Activated B cell treated with CpG ODN at 0.5 μM for 24 hours (primary cell): Measurements from ENCODE around the gene FOXP1. TPM values are rescaled to one million over a fixed set of nuclear protein-coding genes. Genes with fewer than 3 reads are reported as not detected.

Experiments
- ATAC-seq: fragments of 200-7000 bp; cut with Tn5 transposase; one replicate; pipeline ENCODE4 v1.10.0; 2021; ENCODE audit warnings: low read depth, mild to moderate bottlenecking, moderate library complexity
- CTCF ChIA-PET: fragments of 350-600 bp; sonication (Branson Sonifier 250); formaldehyde crosslinking; loops from one replicate; lab custom pipeline; 2021; ENCODE audit warnings: antibody characterized with exemption; lab: Charles Lee
- POLR2A ChIA-PET: fragments of 350-600 bp; sonication (Branson Sonifier 250); formaldehyde crosslinking; loops from one replicate; lab custom pipeline; 2021; ENCODE audit warnings: antibody characterized with exemption; lab: Charles Lee
- DNase-seq: peaks from one replicate; pipeline ENCODE4 v3.0.0; 2022
- H3K27ac Mint-ChIP-seq: one replicate; pipeline ENCODE4 v1.8.0; 2020; ENCODE audit warnings: mixed read lengths
- H3K27me3 Mint-ChIP-seq: one replicate; pipeline ENCODE4 v1.8.0; 2021; ENCODE audit warnings: mixed read lengths
- H3K36me3 Mint-ChIP-seq: one replicate; pipeline ENCODE4 v1.8.0; 2021; ENCODE audit warnings: low read depth, mixed read lengths
- H3K4me1 Mint-ChIP-seq: one replicate; pipeline ENCODE4 v1.8.0; 2021; ENCODE audit warnings: mixed read lengths
- H3K4me3 Mint-ChIP-seq: one replicate; pipeline ENCODE4 v1.8.0; 2020; ENCODE audit warnings: mild to moderate bottlenecking, mixed read lengths
- H3K9me3 Mint-ChIP-seq: one replicate; pipeline ENCODE4 v1.8.0; 2020; ENCODE audit warnings: mixed read lengths
- intact Hi-C: fragments of 100-400 bp; cut with micrococcal nuclease; formaldehyde crosslinking; loops from one replicate; pipeline ENCODE4 v1.15.1; 2024
- total RNA-seq: library from RNA; stranded (reverse); gene quantifications from 2 replicates; pipeline ENCODE4 v1.2.3, GENCODE V29; 2022
- TF ChIP-seq, protein P1 (sequence below): fragments of 200-600 bp; IDR thresholded peaks from one replicate; pipeline ENCODE4 v1.8.0; 2022; ENCODE audit warnings: antibody characterized with exemption, mild to moderate bottlenecking

The FOXP1 gene
- total RNA-seq, 1 donor from 2014 or later = 563 TPM

DNA sequence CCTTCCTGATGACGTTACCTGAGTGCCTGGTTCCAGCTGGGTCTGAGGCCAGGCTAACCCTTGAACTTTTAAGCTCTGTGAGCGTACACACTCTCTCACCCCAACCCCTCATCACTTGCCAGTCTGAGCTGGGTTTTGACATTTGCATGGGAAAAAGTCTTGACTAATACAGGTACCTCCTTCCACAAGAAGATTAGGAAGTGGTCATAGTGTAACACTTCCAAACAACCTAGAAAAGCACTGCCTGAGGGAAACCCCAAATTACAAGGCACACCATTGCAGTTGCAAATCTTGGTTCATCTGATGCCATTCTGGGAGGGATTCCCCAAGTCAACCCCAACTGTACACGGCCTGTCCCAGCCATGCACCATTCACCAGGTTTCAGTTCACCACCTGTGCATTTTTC lies 499.8 kb downstream of the FOXP1 start:
- POLR2A ChIA-PET = interaction anchor here (0.6 to 34.8 kb wide), 27 partner anchors 9 to 590 kb away, joined by 3 to 785 read pairs (median 5); partner anchors contain the start of gene FOXP1
- intact Hi-C loops = loop anchor here (1.0 to 10.0 kb wide), 4 partner anchors 13 to 1999 kb away; partner anchors contain the start of genes ARL6IP5 and UBA3
- ATAC-seq (peak; percentile 57), DNase-seq (no peak)
- Mint-ChIP-seq H3K4me1 (peaks cover 93% of the 10 kb centered on the region), H3K36me3 (peaks cover 67% of the 10 kb centered on the region), H3K27ac (peak overlapping the region; percentile 99), H3K9me3 (peaks cover 3% of the 10 kb centered on the region), H3K4me3 (peak overlapping the region; percentile 67), H3K27me3 (no peaks in the 10 kb centered on the region)
- CTCF ChIA-PET = interaction anchor here (1.8 kb wide), 1 partner anchor 13 kb away, joined by 7 read pairs; no protein-coding TSS in a partner anchor
- TF ChIP-seq, protein P1, sequence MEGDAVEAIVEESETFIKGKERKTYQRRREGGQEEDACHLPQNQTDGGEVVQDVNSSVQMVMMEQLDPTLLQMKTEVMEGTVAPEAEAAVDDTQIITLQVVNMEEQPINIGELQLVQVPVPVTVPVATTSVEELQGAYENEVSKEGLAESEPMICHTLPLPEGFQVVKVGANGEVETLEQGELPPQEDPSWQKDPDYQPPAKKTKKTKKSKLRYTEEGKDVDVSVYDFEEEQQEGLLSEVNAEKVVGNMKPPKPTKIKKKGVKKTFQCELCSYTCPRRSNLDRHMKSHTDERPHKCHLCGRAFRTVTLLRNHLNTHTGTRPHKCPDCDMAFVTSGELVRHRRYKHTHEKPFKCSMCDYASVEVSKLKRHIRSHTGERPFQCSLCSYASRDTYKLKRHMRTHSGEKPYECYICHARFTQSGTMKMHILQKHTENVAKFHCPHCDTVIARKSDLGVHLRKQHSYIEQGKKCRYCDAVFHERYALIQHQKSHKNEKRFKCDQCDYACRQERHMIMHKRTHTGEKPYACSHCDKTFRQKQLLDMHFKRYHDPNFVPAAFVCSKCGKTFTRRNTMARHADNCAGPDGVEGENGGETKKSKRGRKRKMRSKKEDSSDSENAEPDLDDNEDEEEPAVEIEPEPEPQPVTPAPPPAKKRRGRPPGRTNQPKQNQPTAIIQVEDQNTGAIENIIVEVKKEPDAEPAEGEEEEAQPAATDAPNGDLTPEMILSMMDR = no peak

DNA sequence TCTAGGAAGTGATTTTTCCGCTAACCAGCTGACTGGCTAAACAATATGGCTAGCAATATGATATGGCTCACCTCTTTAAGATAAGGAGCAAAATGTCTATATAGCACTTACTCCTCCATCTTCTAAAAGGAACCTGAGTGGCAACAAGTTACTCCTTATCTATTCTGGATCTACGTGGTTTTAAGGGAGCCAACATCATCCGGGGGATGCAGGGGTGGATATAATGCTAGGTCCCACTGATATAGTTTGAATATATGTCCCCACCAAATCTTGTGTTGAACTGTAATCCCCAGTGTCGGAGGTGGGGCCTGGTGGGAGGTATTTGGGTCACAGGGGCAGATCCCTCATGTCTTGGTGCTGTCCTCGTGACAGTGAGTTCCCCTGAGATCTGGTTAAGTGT lies 500.7 kb downstream of the FOXP1 start:
- H3K9me3 Mint-ChIP-seq = peaks cover 2% of the 10 kb centered on the region
- intact Hi-C loops = loop anchor here (1.0 to 10.0 kb wide), 3 partner anchors 13 to 1998 kb away; partner anchors contain the start of genes ARL6IP5 and UBA3
- H3K27ac Mint-ChIP-seq = peak overlapping the region; percentile 99
- CTCF ChIA-PET = interaction anchor here (1.8 kb wide), 1 partner anchor 12 kb away, joined by 7 read pairs; no protein-coding TSS in a partner anchor
- TF ChIP-seq, protein P1 = no peak
- H3K27me3 Mint-ChIP-seq = no peaks in the 10 kb centered on the region
- H3K4me1 Mint-ChIP-seq = peaks cover 93% of the 10 kb centered on the region
- H3K4me3 Mint-ChIP-seq = peak overlapping the region; percentile 67
- ATAC-seq (no peak), DNase-seq (no peak)
- POLR2A ChIA-PET = interaction anchor here (0.8 to 34.8 kb wide), 16 partner anchors 10 to 502 kb away, joined by 3 to 785 read pairs (median 6); partner anchors contain the start of gene FOXP1
- H3K36me3 Mint-ChIP-seq = peaks cover 66% of the 10 kb centered on the region

DNA sequence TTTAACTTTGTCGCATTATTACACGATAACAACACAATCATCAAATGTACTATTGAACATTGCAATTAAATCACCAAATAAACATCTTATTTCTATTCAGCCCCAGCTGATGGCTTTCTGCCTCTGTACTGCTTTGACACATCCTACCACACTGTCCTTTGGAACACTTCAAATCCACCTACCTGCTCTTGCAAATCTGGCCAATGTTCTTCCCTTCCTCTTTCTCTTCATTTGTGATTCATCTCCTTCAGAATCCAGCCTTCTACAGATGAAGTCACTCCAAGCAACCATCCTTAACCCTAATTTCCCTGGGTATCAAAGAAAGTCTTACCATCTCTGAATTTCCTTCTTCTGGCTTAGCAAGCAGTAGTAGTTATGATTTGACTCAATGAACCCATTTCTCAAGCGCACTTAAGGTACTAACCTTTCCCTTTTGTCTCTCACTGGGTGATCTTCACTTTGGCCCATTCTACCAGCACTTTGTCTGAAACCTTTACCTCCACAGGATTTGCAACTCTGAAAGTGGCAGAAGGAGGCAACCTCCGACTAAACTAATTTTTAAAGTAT lies 502.9 kb downstream of the FOXP1 start:
- Mint-ChIP-seq H3K4me3 (peak overlapping the region; percentile 57), H3K36me3 (peaks cover 68% of the 10 kb centered on the region), H3K9me3 (no peaks in the 10 kb centered on the region), H3K4me1 (peaks cover 93% of the 10 kb centered on the region), H3K27me3 (no peaks in the 10 kb centered on the region), H3K27ac (peak overlapping the region; percentile 74)
- intact Hi-C loops = loop anchor here (2.0 to 10.0 kb wide), 2 partner anchors 224 to 1996 kb away; partner anchors contain the start of genes ARL6IP5 and UBA3
- POLR2A ChIA-PET = interaction anchor here (0.5 to 34.8 kb wide), 8 partner anchors 6 to 501 kb away, joined by 3 to 785 read pairs (median 7); no protein-coding TSS in a partner anchor
- TF ChIP-seq, protein P1 = no peak
- DNase-seq (no peak), ATAC-seq (no peak)
- CTCF ChIA-PET = interaction anchor here (0.9 to 2.1 kb wide), 2 partner anchors 10 to 11 kb away, joined by 3 to 7 read pairs; no protein-coding TSS in a partner anchor

DNA sequence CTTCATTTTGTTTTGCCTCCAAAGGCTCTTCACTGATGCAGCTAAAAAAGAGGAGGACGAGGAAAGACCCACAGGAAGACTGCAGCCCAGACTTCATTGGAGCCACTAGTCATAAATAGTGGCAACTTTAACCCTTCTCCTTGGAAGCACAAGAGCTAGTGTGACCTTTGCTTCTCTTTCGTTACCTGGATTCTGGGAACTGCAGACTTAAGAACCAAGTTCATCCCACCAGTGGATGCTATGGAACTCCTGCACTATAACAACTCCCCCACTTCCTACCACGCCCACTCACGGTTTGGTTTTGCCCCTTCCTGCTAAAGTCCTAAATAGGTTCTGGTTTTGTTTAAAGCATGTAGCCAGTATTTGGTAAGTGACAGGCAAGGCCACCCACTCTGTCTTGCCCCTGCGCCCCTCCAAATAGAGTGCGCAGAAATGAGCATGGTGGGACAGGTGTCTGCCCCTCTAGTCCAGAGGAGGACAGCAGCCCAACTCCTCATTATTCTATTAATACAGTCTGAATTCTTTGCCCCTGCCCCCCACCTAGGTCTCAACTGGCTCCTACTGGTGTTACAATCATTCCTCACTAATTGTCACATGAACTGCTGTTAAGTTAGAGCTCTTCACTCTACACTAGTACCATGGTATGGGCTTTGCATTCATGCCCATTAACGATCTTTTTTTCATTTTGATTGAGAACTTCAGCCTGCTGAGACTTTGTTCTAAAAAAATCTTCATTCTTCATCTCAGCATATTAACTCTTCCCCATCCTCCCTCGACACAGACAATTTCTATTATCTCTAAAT lies 504.6 kb downstream of the FOXP1 start:
- intact Hi-C loops = loop anchor here (1.0 kb wide), 1 partner anchor 9 kb away; no protein-coding TSS in a partner anchor
- Mint-ChIP-seq H3K27ac (peak overlapping the region; percentile 74), H3K9me3 (no peaks in the 10 kb centered on the region), H3K4me1 (peaks cover 92% of the 10 kb centered on the region), H3K36me3 (peaks cover 69% of the 10 kb centered on the region), H3K4me3 (peak overlapping the region; percentile 62), H3K27me3 (no peaks in the 10 kb centered on the region)
- TF ChIP-seq, protein P1 = no peak
- no peak for DNase-seq
- CTCF ChIA-PET = interaction anchor here (1.0 to 2.1 kb wide), 2 partner anchors 8 to 10 kb away, joined by 3 to 7 read pairs; no protein-coding TSS in a partner anchor
- POLR2A ChIA-PET = interaction anchor here (0.6 to 34.8 kb wide), 9 partner anchors 8 to 227 kb away, joined by 3 to 785 read pairs (median 7); no protein-coding TSS in a partner anchor
- ATAC-seq = no peak
